HG03558 (cell line): ENCODE data around the gene CENPB.
"Not testable (repeated sequence)": the region's sequence is repeated elsewhere in the genome, so short reads cannot be mapped to it uniquely, and the experiment has no call there.

Experiments used
- ATAC-seq: cut with Tn5 transposase; IDR thresholded peaks from one replicate; pipeline ENCODE4 v1.9.1; 2021; ENCODE audit warnings: moderate number of reproducible peaks; ENCODE audit not compliant: unreplicated experiment; ENCODE audit errors: extremely low read depth

CENPB gene

GRCh38 chr20:3786665-3787323 is at the start of gene CENPB:
TSS of gene CENPB (minus strand) at chr20:3786740. CDS start at chr20:3786483, 257 bp downstream.
- peak; percentile 50 for ATAC-seq

DNA sequence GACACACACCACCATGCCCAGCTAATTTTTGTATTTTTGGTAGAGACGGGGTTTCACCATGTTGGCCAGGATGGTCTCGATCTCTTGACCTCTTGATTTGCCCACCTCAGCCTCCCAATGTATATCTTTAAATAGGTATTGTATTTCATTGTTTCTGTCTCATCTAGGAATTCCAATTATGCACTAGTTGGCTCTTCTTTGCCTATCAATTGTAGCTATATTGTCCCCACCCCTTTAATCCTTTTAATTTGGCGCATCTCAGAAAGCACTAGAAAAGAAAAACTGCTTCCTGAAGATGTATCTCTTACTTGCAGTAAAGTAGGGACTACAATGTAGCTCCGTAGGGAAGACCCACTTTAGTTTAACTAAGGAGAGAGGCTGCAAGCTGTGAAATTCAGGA is 49.6 kb upstream of the CENPB start:
- ATAC-seq, result no peak

DNA sequence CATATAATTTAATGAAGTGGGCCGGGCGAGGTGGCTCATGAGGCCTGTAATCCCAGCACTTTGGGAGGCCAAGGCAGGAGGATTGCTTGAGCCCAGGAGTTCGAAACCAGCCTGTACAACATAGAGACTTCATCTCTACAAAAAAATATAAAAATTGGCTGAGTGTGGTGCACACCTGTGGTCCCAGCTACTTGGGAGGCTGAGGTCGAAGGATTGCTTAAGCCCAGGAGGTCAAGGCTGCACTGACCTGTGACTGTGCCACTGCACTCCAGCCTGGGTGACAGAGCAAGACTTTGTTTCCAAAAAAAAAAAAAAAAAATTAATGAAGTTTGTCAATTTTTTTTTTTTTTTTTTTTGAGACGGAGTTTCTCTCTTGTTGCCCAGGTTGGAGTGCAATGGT is 43.4 kb upstream of the CENPB start:
- not testable (repeated sequence) for ATAC-seq

- no peak for ATAC-seq
These were observed 42.3 kb upstream of the CENPB start for GRCh38 chr20:3828798-3829197.

DNA sequence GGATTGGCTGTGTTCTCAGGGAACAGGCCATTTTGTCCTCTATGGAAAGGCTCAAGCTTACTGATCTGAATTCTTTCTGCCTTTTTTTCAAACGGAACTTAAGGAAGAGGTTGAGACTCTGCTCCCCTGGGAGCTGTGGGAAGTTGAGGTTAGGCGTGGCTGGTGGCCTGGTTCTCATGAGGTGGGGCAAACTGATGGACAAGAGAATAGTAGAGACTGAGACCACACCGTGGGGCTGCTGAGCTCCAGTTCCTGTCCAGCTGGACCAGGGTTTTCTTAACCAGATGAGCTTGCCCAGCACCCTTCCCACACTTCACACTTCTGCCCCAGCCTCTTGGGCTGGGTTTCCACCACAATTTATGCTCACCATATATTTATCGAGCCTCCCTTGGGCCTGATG is 39.9 kb upstream of the CENPB start:
- no peak for ATAC-seq

DNA sequence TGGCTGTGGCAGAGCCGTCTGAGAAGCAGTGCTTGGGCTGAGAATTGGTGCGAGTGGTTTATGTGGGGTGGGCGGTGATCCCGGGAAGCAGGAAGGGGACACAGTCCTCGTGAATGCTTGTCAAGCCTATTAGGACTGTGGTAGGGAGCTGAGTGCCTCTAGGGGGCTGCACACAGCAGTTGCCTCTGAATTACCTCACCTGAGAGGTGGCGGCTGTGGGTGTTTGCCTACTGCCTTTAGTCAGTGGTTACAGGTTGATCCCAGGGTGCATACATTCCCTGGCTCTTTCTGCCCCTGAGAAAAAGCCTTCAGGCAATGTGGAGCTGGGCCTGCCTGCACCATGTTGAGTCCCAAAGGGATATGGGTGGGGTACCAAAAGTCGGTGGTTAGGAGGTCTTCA is 39.0 kb upstream of the CENPB start:
- no peak for ATAC-seq

DNA sequence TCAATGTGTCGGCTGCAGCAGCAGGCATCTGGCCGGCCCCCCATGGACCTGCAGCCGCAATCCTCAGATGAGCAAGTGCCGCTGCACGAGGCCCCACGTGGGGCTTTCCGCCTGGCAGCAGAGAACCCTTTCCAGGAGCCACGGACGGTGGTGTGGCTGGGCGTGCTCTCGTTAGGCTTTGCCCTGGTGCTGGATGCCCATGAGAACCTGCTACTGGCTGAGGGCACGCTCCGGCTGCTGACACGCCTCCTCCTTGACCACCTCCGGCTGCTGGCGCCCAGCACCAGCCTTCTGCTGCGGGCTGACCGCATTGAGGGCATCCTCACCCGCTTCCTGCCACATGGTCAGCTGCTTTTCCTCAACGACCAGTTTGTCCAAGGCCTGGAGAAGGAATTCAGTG is 37.3 kb upstream of the CENPB start:
- no peak for ATAC-seq

- ATAC-seq, result no peak
These were observed 35.5 kb upstream of the CENPB start for GRCh38 chr20:3821996-3822395.

- no peak for ATAC-seq
These were observed 34.6 kb upstream of the CENPB start for GRCh38 chr20:3820901-3821727.

- peak; percentile 70 for ATAC-seq
These were observed 33.7 kb upstream of the CENPB start, which contains the start of gene AP5S1 for GRCh38 chr20:3820048-3820900. TSS of gene AP5S1 (plus strand) at chr20:3820547. CDS start at chr20:3822118, 1,571 bp downstream.

GRCh38 chr20:3819411-3820047 is 33.0 kb upstream of the CENPB start:
- ATAC-seq, result no peak

DNA sequence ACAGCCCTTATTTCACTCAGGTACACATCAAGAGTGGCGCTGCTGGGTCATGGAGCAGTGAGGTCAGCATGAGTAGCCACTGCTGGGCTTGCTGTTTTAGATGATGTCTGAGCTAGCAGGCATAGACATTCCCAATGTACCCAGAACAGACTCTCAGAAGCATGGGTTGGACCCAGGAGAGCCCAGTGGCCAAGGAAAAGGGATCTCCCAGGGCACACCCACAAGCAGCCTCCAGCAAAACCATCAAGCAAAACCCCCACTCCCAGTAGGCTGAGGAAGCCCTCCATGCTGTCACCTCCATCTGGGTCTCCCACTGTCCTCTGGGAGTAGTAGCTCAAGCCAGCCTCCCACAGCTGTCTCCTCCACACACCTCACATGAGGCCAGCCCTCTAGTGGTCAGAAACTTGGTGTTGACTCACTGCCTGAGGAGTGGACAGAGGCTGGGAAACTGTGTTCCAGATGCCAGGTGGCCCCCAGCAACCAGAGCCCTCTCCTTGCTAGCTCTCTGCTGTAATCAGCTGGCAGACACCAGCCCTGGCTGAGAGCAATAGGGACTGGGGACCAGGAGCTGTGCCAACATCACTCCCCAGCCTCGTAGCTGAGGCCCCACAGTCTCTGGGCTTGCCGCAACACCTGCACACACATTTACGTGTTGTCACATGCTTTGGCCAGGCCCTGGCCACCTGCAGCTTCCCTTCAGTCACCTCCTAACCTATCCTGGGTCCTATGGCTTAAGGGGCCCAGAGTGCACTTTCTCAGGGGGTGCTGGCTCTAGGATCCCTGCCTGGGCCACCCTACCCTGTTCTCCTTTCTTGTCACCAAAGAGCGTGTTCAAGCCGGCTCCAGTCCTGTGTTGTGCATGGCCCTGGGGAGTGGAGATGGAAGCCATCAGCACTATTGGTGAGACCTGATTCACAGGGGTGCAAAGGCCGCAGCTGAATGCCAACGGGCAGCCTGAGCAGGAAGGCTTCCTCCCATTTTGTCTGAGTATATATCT is 31.9 kb upstream of the CENPB start:
- ATAC-seq, result no peak

DNA sequence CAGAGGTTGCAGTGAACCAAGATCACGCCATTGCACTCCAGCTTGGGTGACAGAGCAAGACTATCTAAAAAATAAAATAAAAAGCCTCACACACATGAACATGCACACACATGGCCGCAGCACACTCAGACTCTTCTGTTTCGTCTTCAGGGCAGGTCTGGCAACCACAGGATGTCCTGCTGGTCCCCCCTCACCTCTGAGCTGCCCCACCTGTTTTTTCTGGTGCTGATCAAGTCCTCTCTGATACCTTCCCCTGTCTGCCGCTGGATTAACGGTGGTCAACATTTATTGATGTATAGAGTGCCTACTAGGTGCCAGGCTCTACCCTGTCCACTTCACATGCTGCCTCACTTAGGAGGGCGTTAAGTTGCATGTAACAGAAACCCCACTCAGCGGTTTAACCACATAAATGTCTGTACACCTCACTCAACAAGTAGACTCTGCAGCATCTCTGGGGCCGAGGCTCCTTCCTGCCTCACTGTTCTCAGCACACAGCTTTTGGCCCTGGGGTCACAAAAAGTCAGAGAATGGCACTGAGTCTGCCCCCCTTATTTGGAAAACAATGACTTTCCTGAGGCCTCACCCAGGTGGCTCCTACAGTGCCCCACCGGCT is 29.3 kb upstream of the CENPB start:
- ATAC-seq, result no peak

- no peak for ATAC-seq
These were observed 28.5 kb upstream of the CENPB start for GRCh38 chr20:3814928-3815495.

GRCh38 chr20:3813848-3814581 is 27.5 kb upstream of the CENPB start:
- ATAC-seq, result no peak

DNA sequence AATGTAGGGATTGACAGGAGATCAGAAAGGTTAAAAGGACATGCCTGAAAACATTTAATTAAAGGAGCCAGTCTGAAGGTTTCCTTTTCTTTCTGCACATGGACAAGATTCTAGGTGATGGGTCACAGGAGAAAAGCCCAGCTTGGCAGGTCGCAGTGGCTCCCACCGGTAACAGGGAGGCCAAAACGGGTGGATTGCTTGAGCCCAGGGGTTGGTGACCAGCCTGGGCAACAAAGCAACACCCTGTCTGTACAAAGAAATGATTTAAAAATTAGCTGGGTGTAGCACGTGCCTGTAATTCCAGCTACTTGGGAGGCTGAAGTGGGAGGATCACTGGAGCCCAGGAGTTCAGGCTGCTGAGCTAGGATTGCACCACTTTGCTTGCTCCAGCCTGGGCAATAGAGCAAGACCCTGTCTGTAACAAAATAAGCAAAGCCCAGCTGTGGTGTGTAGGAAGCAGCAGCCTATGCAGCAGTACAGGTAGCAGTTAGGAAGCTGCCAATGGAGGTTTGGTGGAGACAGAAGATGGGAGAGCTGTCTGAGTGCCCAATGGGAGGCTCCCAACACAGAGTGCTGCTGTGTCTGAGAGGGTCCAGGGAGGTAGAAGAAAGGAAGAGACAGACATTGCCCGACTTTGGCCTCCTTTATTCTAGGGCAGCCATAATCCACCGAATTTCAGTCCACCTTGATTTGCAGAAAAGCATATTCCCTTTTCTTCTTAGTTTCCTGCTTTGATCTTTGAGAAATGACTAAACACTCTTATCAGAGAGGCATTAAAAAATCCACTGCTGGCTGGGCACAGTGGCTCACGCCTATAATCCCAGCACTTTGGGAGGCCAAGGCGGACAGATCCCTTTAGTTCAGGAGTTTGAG is 26.7 kb upstream of the CENPB start:
- no peak for ATAC-seq

GRCh38 chr20:3812259-3812681 is 25.7 kb upstream of the CENPB start:
- ATAC-seq, result no peak
